ENCODE measurements around the gene ALOXE3.

The ALOXE3 gene

GRCh38 chr17:8046306-8046928 lies 71.9 kb downstream of the ALOXE3 start:
- no peak for DNase-seq
